ENCODE data around the gene SLC7A1. TPM values are rescaled to one million over a fixed set of nuclear protein-coding genes. Genes with fewer than 3 reads are reported as not detected.

Gene SLC7A1
- total and polyA plus RNA-seq, 2 of the 8 experiments (the other 6 are each of a cell fraction or from before 2014, with no cell fraction given) = 26.8 to 114 TPM

GRCh38 chr13:29524176-29524575, 71.3 kb downstream of the SLC7A1 start (continued):
- no peak for TF ChIP-seq CHD7 (IDR thresholded peaks at IDR 0.05; ENCODE audit: insufficient replicate concordance, low read length)
- no peak for TF ChIP-seq ASH2L (IDR thresholded peaks at IDR 0.05; ENCODE audit: low read length)
- no peak for TF ChIP-seq ZNF274 (IDR thresholded peaks at IDR 0.05; ENCODE audit: borderline replicate concordance, extremely low read depth, low read length)
- TF ChIP-seq SP4 (IDR thresholded peaks at IDR 0.05; ENCODE audit: low read length) = no peak
- TF ChIP-seq USF2 (IDR thresholded peaks at IDR 0.05; ENCODE audit: low read length) = no peak
- no peak for TF ChIP-seq NRF1 (IDR thresholded peaks at IDR 0.05; ENCODE audit: low read depth, low read length)
- TF ChIP-seq PHF8 (conservative IDR thresholded peaks at IDR 0.05; ENCODE audit: low read depth, low read length) = no peak
- no peak for TF ChIP-seq FOSL1 (IDR thresholded peaks at IDR 0.05; ENCODE audit: insufficient read depth, low read depth, low read length)
- TF ChIP-seq HDAC6 (IDR thresholded peaks at IDR 0.05; ENCODE audit: low read depth, low read length) = no peak
- no peak for TF ChIP-seq NANOG (IDR thresholded peaks at IDR 0.05; ENCODE audit: insufficient read depth, low read depth, low read length, poor library complexity, severe bottlenecking)

Measured in H1 (cell line).